ENCODE results near the gene SFR1.

The SFR1 gene

DNA sequence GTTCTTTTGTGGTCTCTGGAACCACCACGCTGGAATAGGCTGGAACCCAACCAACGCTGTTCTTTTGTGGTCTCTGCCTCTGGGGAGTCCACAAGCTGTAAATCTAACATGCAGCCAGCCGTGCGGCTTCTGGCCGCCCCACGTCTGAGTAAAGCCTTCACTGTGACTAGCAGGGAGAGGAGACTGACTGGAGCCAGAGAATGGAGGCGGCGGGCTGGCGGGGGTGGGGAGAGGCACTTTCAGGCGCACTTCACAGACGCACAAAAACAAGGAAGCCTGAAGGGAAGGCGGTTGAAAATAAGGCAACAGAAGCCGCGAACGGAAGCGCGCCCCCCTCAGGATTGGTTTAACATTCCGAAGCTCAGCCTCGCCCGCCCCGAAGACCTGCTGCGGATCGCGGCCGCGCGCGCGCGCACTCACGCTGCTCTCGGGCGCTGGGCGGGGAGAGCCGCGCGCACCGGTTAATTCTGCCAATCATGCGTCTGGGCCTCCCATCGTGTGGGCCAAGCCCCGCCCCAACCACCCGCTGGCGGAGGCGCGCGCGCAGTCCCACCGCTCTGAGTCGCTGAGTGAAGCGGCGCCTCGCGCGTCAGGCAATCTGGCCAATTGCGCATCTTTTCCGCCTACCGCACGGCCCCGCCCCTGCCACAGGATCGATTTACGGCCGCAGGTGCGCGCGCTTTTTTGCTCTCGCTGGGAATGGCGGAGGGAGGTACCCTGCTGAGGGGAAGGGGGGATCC, at the start of gene SFR1:
Gene SFR1 (plus strand): TSS at position 687 of the 740 bp plus-strand sequence. CDS start 13 bp downstream, at position 700.
- Histone ChIP-seq H3K79me2 (ENCODE audit: low read length) (no peaks in the 10 kb centered on the region; the same call in 1 of the 2 replicates), H3K4me1 (ENCODE audit: low read length) (peaks cover 11% of the 10 kb centered on the region), H2AFZ (ENCODE audit: low read depth, low read length) (peak within 1 kb of the TSS; percentile 96), H3K9ac (ENCODE audit: low read length) (peak within 1 kb of the TSS; percentile 98), H3K27ac (ENCODE audit: low read length) (peak within 1 kb of the TSS; percentile 86), H4K20me1 (ENCODE audit: insufficient read depth, low read length) (no peaks in the 10 kb centered on the region), H3K4me3 (ENCODE audit: low read length) (peak within 1 kb of the TSS; percentile 99), H3K4me2 (ENCODE audit: low read length) (peak within 1 kb of the TSS; percentile 89), H3K36me3 (replicated peaks; ENCODE audit: low read depth, low read length) (no peaks in the 10 kb centered on the region), H3K9me3 (ENCODE audit: insufficient read depth, low read length) (no peaks in the 10 kb centered on the region), H3K27me3 (ENCODE audit: low read depth, low read length) (no peaks in the 10 kb centered on the region)
- no peak for TF ChIP-seq EZH2phosphoT487 (IDR thresholded peaks at IDR 0.05; ENCODE audit: low read depth)
- TF ChIP-seq, protein P1, sequence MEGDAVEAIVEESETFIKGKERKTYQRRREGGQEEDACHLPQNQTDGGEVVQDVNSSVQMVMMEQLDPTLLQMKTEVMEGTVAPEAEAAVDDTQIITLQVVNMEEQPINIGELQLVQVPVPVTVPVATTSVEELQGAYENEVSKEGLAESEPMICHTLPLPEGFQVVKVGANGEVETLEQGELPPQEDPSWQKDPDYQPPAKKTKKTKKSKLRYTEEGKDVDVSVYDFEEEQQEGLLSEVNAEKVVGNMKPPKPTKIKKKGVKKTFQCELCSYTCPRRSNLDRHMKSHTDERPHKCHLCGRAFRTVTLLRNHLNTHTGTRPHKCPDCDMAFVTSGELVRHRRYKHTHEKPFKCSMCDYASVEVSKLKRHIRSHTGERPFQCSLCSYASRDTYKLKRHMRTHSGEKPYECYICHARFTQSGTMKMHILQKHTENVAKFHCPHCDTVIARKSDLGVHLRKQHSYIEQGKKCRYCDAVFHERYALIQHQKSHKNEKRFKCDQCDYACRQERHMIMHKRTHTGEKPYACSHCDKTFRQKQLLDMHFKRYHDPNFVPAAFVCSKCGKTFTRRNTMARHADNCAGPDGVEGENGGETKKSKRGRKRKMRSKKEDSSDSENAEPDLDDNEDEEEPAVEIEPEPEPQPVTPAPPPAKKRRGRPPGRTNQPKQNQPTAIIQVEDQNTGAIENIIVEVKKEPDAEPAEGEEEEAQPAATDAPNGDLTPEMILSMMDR (IDR thresholded peaks at IDR 0.05; ENCODE audit: low read depth, low read length): peak; percentile 40

GRCh38 chr10:104072786-104073185, 49.2 kb upstream of the SFR1 start:
- Histone ChIP-seq H3K27me3 (ENCODE audit: low read depth, low read length) (peaks cover 10% of the 10 kb centered on the region; the same call in 1 of the 2 replicates), H3K9me3 (ENCODE audit: insufficient read depth, low read length) (no peaks in the 10 kb centered on the region), H3K36me3 (replicated peaks; ENCODE audit: low read depth, low read length) (no peaks in the 10 kb centered on the region), H3K9ac (ENCODE audit: low read length) (no peak overlapping the region), H4K20me1 (ENCODE audit: insufficient read depth, low read length) (no peaks in the 10 kb centered on the region), H2AFZ (ENCODE audit: low read depth, low read length) (no peak overlapping the region), H3K4me1 (ENCODE audit: low read length) (no peaks in the 10 kb centered on the region), H3K4me2 (ENCODE audit: low read length) (no peak overlapping the region), H3K27ac (ENCODE audit: low read length) (no peak overlapping the region), H3K4me3 (ENCODE audit: low read length) (no peak overlapping the region), H3K79me2 (ENCODE audit: low read length) (no peaks in the 10 kb centered on the region)
- TF ChIP-seq EZH2phosphoT487 (IDR thresholded peaks at IDR 0.05; ENCODE audit: low read depth): no peak
- TF ChIP-seq, protein P1 (IDR thresholded peaks at IDR 0.05; ENCODE audit: low read depth, low read length): no peak

- Histone ChIP-seq H3K9ac (ENCODE audit: low read length) (no peak overlapping the region), H3K36me3 (replicated peaks; ENCODE audit: low read depth, low read length) (no peaks in the 10 kb centered on the region), H3K4me2 (ENCODE audit: low read length) (no peak overlapping the region), H3K9me3 (ENCODE audit: insufficient read depth, low read length) (no peaks in the 10 kb centered on the region), H3K4me1 (ENCODE audit: low read length) (no peaks in the 10 kb centered on the region), H3K27me3 (ENCODE audit: low read depth, low read length) (peaks cover 10% of the 10 kb centered on the region; the same call in 1 of the 2 replicates), H3K27ac (ENCODE audit: low read length) (no peak overlapping the region), H3K79me2 (ENCODE audit: low read length) (no peaks in the 10 kb centered on the region), H2AFZ (ENCODE audit: low read depth, low read length) (no peak overlapping the region), H4K20me1 (ENCODE audit: insufficient read depth, low read length) (no peaks in the 10 kb centered on the region), H3K4me3 (ENCODE audit: low read length) (no peak overlapping the region)
- no peak for TF ChIP-seq EZH2phosphoT487 (IDR thresholded peaks at IDR 0.05; ENCODE audit: low read depth)
- TF ChIP-seq, protein P1 (IDR thresholded peaks at IDR 0.05; ENCODE audit: low read depth, low read length): no peak
These were observed 47.5 kb upstream of the SFR1 start for GRCh38 chr10:104074505-104074904.

DNA sequence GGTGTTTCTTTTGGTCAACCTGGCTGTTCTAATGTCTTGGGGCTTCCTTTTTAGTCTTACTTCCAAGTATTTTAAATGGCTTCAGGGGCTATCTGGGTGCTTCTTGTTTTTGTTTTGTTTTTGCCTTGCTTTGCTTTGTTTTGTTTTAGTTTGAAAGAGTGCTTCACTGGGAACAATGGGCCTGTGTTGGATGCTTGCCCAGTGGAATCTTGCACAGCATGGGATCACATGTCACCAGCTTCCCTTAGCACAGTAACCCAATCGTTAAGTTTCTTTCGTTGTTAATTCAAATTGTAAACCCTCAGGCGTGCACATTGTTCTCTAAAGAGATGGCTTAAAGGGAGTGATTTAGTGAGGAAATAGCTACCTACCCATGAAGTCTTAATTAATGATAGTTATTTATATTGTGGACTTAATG, 45.2 kb upstream of the SFR1 start:
- Histone ChIP-seq H3K4me1 (ENCODE audit: low read length) (no peaks in the 10 kb centered on the region), H3K9me3 (ENCODE audit: insufficient read depth, low read length) (no peaks in the 10 kb centered on the region), H3K9ac (ENCODE audit: low read length) (no peak overlapping the region), H3K36me3 (replicated peaks; ENCODE audit: low read depth, low read length) (no peaks in the 10 kb centered on the region), H3K27ac (ENCODE audit: low read length) (no peak overlapping the region), H2AFZ (ENCODE audit: low read depth, low read length) (no peak overlapping the region), H3K4me2 (ENCODE audit: low read length) (no peak overlapping the region), H3K27me3 (ENCODE audit: low read depth, low read length) (peaks cover 10% of the 10 kb centered on the region; the same call in 1 of the 2 replicates), H3K79me2 (ENCODE audit: low read length) (no peaks in the 10 kb centered on the region), H4K20me1 (ENCODE audit: insufficient read depth, low read length) (no peaks in the 10 kb centered on the region), H3K4me3 (ENCODE audit: low read length) (no peak overlapping the region)
- TF ChIP-seq EZH2phosphoT487 (IDR thresholded peaks at IDR 0.05; ENCODE audit: low read depth): no peak
- TF ChIP-seq, protein P1 (IDR thresholded peaks at IDR 0.05; ENCODE audit: low read depth, low read length): no peak
